Measurements from ENCODE around the gene PTPRT.

Gene PTPRT

DNA sequence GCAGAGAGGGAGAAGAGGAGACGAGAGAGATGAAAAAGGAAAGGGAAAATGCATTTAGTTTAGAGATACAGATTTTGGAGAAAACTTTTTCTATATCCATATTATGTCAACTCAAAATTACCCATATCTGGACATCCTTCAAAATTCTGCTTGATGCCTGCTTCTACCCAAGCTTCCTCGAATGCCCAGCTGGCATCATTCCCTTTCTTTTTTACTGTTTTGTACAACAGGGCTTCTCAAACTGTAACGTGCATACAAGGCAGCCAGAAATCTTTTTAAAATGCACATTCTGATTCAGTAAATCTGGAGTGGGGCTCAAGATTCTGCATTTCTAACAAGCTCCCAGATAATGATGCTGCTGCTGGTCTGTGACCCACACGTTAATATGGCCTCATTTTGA, 1108.8 kb downstream of the PTPRT start:
- DNase-seq (ENCODE audit: low read depth) = no peak
- no peak overlapping the region for H3K4me3 ChIP-seq (ENCODE audit: control insufficient read depth, low read depth, low read length)
- no peak for TF ChIP-seq CTCF (conservative IDR thresholded peaks at IDR 0.05; ENCODE audit: control insufficient read depth, insufficient read depth, low read depth, low read length)

- H3K4me3 ChIP-seq (ENCODE audit: control insufficient read depth, low read depth, low read length) = no peak overlapping the region
- no peak for DNase-seq (ENCODE audit: low read depth)
- no peak for TF ChIP-seq CTCF (conservative IDR thresholded peaks at IDR 0.05; ENCODE audit: control insufficient read depth, insufficient read depth, low read depth, low read length)
Measured at GRCh38 chr20:42074944-42075343, 1114.8 kb downstream of the PTPRT start.

GRCh38 chr20:42067596-42067995, 1122.1 kb downstream of the PTPRT start:
- no peak for TF ChIP-seq CTCF (conservative IDR thresholded peaks at IDR 0.05; ENCODE audit: control insufficient read depth, insufficient read depth, low read depth, low read length)
- DNase-seq (ENCODE audit: low read depth) = no peak
- H3K4me3 ChIP-seq (ENCODE audit: control insufficient read depth, low read depth, low read length) = no peak overlapping the region

GRCh38 chr20:42067174-42067573, 1122.5 kb downstream of the PTPRT start:
- DNase-seq (ENCODE audit: low read depth) = no peak
- no peak overlapping the region for H3K4me3 ChIP-seq (ENCODE audit: control insufficient read depth, low read depth, low read length)
- TF ChIP-seq CTCF (conservative IDR thresholded peaks at IDR 0.05; ENCODE audit: control insufficient read depth, insufficient read depth, low read depth, low read length) = no peak

GRCh38 chr20:42063141-42063540, 1126.6 kb downstream of the PTPRT start:
- no peak overlapping the region for H3K4me3 ChIP-seq (ENCODE audit: control insufficient read depth, low read depth, low read length)
- TF ChIP-seq CTCF (conservative IDR thresholded peaks at IDR 0.05; ENCODE audit: control insufficient read depth, insufficient read depth, low read depth, low read length) = no peak
- DNase-seq (ENCODE audit: low read depth) = no peak

GRCh38 chr20:42053350-42053749, 1136.4 kb downstream of the PTPRT start:
- no peak overlapping the region for H3K4me3 ChIP-seq (ENCODE audit: control insufficient read depth, low read depth, low read length)
- no peak for DNase-seq (ENCODE audit: low read depth)
- no peak for TF ChIP-seq CTCF (conservative IDR thresholded peaks at IDR 0.05; ENCODE audit: control insufficient read depth, insufficient read depth, low read depth, low read length)

DNA sequence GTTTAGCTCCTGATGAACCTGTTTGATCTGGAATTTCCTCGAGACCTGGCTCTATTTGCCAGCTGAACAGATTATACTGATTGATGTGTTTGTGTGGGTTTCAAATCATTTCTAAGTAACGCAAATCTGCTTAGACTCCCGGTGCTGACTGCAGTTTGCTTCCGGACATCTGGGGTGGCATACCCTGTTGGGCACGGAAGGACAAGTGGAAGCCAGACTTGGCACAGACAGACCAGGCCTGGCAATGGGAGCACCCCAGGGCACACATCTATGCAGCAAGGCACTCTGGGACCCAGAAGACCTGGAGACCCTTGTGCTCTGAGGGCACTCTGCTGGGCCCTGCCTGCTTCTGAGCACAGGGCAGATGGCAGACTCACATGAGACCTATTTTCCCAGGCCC, 1137.8 kb downstream of the PTPRT start:
- no peak for DNase-seq (ENCODE audit: low read depth)
- TF ChIP-seq CTCF (conservative IDR thresholded peaks at IDR 0.05; ENCODE audit: control insufficient read depth, insufficient read depth, low read depth, low read length) = no peak
- no peak overlapping the region for H3K4me3 ChIP-seq (ENCODE audit: control insufficient read depth, low read depth, low read length)
